HG03575 (cell line): ENCODE data around the gene SLC24A3.

ENCODE experiments used
- ATAC-seq: cut with Tn5 transposase; IDR thresholded peaks from one replicate; pipeline ENCODE4 v1.9.1; 2021; ENCODE audit not compliant: unreplicated experiment, insufficient number of reproducible peaks, low FRiP score; ENCODE audit errors: extremely low read depth

Gene SLC24A3

DNA sequence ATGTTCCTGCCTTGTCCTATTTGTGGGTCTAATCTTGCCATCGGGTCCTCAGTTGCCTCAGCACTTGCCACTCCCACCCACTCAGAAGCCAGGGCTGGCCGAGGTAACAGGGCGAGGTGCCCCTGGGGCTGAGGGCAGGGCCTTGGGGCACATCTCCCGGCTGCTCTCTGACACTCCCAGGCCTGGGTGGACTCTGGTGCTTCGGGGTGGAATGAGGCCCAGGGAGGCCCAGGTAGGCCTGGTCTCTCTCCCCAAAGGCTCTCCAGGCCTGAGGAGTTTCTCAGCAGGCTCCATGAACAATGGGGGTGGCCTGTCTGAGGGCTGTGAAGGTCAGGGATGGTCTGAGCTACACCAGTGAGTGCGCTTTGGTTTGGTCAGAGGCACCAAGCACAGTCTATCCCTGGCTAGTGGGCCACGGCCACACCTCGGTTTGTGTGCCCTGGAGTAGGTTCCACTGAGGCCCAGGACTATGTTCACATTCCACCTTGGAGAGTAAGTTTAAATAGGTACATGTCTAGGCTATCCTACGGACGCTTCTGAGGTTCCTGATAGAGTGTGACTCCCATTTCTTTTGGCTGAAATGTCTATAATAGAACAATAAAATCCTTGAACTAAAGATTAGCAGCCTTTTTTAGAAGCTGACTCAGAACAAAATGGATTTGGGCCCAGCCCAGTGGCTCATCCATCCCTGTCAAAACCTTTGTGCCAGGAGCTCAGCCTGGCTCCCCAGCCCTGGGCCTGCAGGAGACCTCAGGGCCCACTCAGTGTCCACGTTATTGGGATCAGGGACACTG is 78.8 kb downstream of the SLC24A3 start:
- ATAC-seq = no peak

GRCh38 chr20:19291818-19292132 is 79.3 kb downstream of the SLC24A3 start:
- no peak for ATAC-seq

- no peak for ATAC-seq
Observed at GRCh38 chr20:19292254-19292653, 79.8 kb downstream of the SLC24A3 start.

DNA sequence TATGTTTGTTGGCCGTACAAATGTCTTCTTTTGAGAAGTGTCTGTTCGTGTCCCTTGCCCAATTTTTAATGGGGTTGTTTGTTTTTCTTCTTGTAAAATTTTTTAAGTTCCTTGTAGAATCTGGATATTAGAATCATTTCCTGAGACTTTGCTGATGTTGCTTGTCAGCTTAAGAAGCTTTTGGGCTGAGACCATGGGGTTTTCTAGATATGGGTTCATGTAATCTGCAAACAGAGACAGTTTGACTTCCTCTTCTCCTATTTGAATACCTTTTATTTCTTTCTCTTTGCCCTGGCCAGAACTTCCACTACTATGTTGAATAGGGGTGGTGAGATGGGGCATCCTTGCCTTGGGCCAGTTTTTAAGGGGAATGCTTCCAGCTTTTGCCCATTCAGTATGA is 82.6 kb downstream of the SLC24A3 start:
- ATAC-seq = no peak

DNA sequence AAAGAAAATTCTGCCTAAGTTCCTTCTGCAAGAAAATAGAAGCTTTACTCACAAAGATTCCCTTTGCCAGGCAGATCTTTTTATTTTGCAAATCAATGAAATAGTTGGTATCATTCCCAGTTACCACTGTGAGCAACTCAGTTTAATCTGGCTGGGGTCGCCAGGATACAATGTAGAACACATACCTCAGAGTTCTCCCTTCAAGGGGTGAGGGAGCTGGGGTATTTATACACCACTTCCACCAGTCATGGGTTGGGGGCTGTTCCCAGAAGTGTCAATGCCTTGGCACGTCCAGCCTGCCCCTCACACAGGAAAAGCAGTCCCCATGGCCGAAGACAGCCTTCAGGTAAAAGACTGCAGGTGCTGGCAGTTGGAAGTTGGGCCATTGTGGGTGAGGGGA is 86.2 kb downstream of the SLC24A3 start:
- ATAC-seq = no peak

DNA sequence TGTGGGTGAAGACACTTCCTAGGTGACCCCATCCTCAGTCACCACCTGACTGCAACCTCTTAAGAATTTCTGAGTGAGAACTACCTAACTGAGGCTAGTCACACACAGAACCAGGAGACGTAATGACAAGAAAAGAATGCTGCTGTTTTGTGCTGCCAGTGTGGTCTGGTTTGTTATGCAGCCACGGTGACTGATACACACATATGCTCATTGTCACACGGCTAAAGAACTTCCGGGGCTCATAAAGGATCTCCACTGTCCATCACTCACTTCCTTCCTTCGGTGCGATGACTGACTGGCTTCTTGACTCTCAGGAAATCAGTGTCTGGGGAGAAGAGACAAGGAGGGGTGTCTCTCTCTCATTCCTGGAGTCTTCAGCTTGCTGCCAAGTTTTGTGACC is 88.0 kb downstream of the SLC24A3 start:
- no peak for ATAC-seq

GRCh38 chr20:19301142-19301541 is 88.7 kb downstream of the SLC24A3 start:
- ATAC-seq = no peak

DNA sequence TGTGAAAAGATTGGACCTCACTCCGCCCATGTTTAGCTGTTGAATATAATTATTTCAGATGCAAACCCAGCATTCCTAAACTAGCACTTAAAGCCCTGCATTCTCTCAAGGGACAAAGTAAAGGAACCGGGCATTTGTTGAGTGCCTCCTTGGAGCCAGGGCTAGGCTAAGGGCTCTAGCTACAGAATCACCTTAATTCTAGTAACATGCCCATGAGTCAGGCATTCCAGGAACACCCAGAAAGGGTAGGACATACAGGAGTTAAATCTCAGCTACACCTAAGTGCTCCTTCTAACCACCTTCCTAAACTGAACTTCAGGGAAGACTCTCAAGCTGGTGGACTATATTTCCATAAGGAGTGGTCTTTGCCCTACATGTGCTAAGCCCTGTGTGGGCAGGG is 89.4 kb downstream of the SLC24A3 start:
- no peak for ATAC-seq

- no peak for ATAC-seq
Observed at GRCh38 chr20:19302714-19303113, 90.3 kb downstream of the SLC24A3 start.

GRCh38 chr20:19304389-19304788 is 91.9 kb downstream of the SLC24A3 start:
- ATAC-seq = no peak

DNA sequence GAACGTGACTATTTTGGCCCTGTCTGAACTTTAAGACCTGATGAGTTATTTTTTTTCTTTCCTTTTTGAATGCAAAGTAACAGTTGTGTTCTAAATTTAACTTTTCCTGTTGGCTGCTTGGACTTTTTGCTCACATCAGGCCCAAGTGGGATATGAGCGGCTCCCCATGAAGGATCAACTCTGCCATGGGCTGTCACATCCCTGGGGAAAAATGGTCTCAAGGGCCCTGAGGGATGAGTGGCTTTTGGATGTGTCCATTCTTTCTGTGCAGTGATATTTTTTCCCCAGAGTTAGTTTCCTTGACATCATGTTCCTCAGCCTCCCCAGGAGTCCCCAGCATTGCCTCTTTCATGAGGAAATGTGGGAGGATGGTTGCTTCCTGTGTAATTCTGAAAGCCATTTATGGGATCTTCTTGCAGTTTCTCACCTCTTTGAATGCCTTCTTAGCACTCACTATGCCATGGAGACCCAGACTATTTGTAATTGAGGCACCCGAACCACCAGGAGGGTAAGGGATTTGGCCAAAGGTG is 92.5 kb downstream of the SLC24A3 start:
- no peak for ATAC-seq

GRCh38 chr20:19308146-19308545 is 95.7 kb downstream of the SLC24A3 start:
- no peak for ATAC-seq

GRCh38 chr20:19310541-19310940 is 98.1 kb downstream of the SLC24A3 start:
- no peak for ATAC-seq

DNA sequence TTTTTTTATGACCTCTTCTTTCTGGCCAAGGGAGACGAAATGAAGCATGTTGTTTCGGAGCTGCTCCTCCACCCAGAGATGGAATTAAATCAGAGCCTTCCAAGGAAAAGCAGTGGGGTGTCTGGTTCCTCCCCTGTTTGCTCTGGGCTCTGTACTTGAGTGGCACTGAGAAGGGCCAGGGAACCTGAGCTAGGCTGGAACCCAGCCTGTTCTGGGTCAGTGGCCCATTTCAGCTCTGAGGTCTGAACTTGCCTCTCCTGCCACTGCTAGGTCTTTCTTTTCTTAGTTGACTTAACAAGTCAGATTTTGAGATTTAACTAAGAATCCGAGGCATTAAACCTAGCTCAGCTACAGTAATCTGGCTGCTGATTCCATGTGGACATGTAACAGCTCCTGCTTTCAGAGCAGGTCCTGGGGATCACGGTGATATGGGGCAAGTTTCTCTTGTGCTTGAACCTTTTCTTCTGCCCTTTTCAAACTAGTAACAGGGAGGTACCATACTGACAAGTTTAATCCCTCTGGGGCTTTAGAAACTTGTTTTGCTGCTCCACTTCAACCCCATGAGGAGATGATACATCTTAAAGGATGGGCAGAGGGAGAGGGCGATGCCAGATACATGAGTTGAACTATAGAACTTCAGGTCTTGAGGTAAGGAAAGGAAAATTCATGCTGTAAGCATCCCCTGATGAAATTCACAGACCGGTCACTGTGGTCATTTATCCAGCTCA is 101.1 kb downstream of the SLC24A3 start:
- no peak for ATAC-seq

GRCh38 chr20:19314621-19315020 is 102.2 kb downstream of the SLC24A3 start:
- ATAC-seq = no peak

GRCh38 chr20:19317237-19318069 is 105.0 kb downstream of the SLC24A3 start:
- ATAC-seq = no peak

GRCh38 chr20:19318610-19319009 is 106.2 kb downstream of the SLC24A3 start:
- ATAC-seq = no peak

DNA sequence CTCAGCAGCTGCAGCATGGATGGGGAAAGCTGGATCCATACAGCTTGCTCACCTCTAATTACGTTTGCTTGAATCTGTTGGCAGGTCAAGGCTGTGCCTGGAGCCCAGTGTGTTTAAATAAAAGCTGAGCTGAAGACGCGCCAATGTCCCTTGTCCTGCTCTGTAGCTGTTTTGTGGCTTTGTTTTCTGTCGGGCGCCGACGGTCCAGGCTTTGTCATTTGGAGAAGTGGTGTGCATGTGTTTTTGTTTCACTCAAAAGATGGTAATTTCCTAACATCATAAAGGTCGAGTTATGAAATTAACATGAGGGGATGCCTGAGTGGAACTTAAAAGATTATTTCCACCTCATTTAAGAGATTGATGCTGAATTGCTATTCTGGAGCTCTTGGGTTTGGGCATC is 107.6 kb downstream of the SLC24A3 start:
- ATAC-seq = no peak

DNA sequence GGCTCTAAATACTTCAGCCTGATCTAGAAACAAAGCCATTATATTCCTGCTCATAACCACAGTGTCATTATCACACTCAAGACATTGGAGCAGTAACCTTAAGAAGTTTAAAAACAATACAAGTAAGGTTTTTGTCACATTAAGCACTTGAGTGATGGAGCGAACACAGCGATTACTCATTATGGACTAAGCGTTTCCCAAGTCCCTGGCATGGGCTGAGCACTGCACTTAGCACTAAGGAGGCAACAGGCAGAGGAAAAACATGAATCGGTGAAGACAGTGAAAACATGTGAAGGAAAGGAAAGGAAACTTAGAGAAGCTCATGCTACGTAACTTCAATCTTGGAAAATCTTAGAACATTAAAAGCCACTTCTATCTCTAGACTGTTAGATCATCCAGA is 108.7 kb downstream of the SLC24A3 start:
- ATAC-seq = no peak
